BJ (cell line): ENCODE results near the gene F13B. TPM values are rescaled to one million over a fixed set of nuclear protein-coding genes. Genes with fewer than 3 reads are reported as not detected.

Experiments used
- CTCF ChIA-PET: fragments of 350-600 bp; formaldehyde crosslinking; extraction: SDS; loops from one replicate; lab custom pipeline; 2021; ENCODE audit warnings: antibody characterized with exemption, inconsistent platforms; lab: Yijun Ruan, JAX
- POLR2A ChIA-PET: fragments of 300-600 bp; sonication (Branson Sonifier 250); formaldehyde crosslinking; extraction: SDS; loops from one replicate; lab custom pipeline; 2021; ENCODE audit warnings: antibody characterized with exemption; lab: Charles Lee
- DNase-seq: peaks from one replicate; pipeline ENCODE4 v3.0.0-alpha.2; 2011; ENCODE audit warnings: low read depth
- H3K27me3 ChIP-seq: 2 replicates; pipeline ENCODE4 v1.6.0; 2011; ENCODE audit warnings: low read length; ENCODE audit not compliant: control insufficient read depth, insufficient read depth
- H3K36me3 ChIP-seq: 2 replicates; pipeline ENCODE4 v1.5.1; 2011; ENCODE audit warnings: low read length; ENCODE audit not compliant: control insufficient read depth, insufficient read depth
- H3K4me3 ChIP-seq: 2 replicates; pipeline ENCODE4 v1.5.1; 2011; ENCODE audit warnings: low read depth, mild to moderate bottlenecking, control low read depth, low read length
- polyA plus RNA-seq: library from polyadenylated mRNA; depleted of rRNA; stranded (reverse); fragments of >200 nt; gene quantifications from 2 replicates; pipeline ENCODE4 v1.2.3, GENCODE V29; 2011
- TF ChIP-seq, protein P1 (sequence below): IDR thresholded peaks from 2 replicates; pipeline ENCODE4 v1.5.1; 2011; ENCODE audit warnings: low read depth, mild to moderate bottlenecking, control low read depth, inconsistent platforms, low read length, moderate library complexity; ENCODE audit not compliant: insufficient read depth

Gene F13B
- polyA plus RNA-seq, 1 experiment: not detected

DNA sequence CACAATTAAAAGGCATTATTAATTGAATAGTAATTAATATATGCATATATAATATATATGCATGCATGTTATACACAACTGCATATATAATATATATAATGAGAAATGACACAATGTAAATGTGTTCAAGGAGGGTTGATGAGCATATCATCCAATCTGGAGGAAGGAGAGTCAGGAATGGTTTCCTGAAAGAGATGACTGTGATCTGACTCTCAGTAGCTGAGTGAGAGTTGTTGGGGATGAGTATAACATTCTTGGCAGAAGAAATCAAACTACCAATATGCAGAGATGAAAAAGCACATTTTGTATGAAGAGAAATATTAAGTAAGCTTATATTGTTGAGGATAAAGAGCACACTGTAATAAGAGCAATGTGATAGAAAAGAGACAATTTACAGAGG lies 37.3 kb downstream of the F13B start:
- no peak overlapping the region for H3K4me3 ChIP-seq
- no peaks in the 10 kb centered on the region for H3K36me3 ChIP-seq
- CTCF ChIA-PET: no interaction called here
- POLR2A ChIA-PET: no interaction called here
- no peak for DNase-seq
- H3K27me3 ChIP-seq: no peaks in the 10 kb centered on the region
- TF ChIP-seq, protein P1, sequence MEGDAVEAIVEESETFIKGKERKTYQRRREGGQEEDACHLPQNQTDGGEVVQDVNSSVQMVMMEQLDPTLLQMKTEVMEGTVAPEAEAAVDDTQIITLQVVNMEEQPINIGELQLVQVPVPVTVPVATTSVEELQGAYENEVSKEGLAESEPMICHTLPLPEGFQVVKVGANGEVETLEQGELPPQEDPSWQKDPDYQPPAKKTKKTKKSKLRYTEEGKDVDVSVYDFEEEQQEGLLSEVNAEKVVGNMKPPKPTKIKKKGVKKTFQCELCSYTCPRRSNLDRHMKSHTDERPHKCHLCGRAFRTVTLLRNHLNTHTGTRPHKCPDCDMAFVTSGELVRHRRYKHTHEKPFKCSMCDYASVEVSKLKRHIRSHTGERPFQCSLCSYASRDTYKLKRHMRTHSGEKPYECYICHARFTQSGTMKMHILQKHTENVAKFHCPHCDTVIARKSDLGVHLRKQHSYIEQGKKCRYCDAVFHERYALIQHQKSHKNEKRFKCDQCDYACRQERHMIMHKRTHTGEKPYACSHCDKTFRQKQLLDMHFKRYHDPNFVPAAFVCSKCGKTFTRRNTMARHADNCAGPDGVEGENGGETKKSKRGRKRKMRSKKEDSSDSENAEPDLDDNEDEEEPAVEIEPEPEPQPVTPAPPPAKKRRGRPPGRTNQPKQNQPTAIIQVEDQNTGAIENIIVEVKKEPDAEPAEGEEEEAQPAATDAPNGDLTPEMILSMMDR: no peak

DNA sequence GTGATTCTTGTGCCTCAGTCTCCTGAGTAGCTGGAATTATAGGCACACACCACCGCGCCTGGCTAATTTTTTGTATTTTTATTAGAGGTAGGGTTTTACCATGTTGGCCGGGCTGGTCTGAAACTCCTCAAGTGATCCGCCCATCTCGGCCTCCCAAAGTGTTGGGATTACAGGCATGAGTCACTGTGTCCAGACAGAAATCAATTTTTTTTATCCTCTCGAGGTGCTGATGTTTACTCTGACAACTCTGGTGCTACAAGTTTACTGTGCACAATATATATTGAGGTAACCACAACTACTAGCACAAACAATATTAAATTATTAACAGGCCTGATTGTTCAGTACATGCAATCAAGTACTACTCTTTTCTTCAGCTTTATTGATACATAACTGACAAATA lies 39.7 kb downstream of the F13B start:
- Histone ChIP-seq H3K4me3 (no peak overlapping the region), H3K36me3 (no peaks in the 10 kb centered on the region), H3K27me3 (no peaks in the 10 kb centered on the region)
- POLR2A ChIA-PET: no interaction called here
- CTCF ChIA-PET: no interaction called here
- TF ChIP-seq, protein P1: no peak
- no peak for DNase-seq

DNA sequence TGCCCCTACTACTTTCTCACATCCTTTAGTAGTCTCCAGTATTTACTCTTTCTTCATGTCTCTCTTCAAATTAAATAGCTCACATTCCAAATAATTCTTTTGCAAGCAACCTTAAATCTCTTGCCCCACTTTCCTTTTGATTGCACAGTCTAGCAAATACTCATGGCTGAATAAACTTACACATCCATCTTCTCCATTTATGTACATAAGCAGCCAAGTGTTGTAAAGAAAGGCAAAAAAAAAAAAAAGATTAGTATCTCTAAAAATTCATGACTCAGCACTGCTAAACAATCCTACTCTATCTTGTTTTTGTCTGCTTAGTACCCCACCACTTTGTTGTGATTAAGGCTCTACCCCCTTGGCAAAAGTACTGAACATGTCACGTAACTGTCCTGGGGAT lies 42.6 kb downstream of the F13B start:
- POLR2A ChIA-PET: no interaction called here
- H3K27me3 ChIP-seq: no peaks in the 10 kb centered on the region
- DNase-seq: no peak
- no peak overlapping the region for H3K4me3 ChIP-seq
- CTCF ChIA-PET: no interaction called here
- H3K36me3 ChIP-seq: no peaks in the 10 kb centered on the region
- TF ChIP-seq, protein P1: no peak

DNA sequence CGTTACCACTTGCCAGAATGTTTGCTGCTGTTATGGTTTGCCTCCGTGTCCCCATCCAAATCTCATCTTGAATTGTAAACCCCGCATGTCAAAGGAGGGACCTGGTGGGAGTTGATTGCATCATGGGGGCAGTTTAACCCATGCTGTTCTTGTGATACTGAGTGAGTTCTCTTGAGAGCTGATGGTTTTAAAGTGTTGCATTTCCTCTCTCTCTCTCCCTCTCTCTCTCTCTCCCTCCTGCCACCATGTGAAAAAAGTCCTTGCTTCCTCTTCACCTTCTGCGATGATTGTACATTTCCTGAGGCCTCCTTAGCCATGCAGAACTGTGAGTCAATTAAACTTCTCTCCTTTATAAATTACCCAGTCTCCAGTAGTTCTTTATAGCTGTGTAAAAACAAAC lies 45.3 kb downstream of the F13B start:
- H3K27me3 ChIP-seq: no peaks in the 10 kb centered on the region
- POLR2A ChIA-PET: no interaction called here
- no peak for DNase-seq
- TF ChIP-seq, protein P1: no peak
- H3K36me3 ChIP-seq: no peaks in the 10 kb centered on the region
- no peak overlapping the region for H3K4me3 ChIP-seq
- CTCF ChIA-PET: no interaction called here

DNA sequence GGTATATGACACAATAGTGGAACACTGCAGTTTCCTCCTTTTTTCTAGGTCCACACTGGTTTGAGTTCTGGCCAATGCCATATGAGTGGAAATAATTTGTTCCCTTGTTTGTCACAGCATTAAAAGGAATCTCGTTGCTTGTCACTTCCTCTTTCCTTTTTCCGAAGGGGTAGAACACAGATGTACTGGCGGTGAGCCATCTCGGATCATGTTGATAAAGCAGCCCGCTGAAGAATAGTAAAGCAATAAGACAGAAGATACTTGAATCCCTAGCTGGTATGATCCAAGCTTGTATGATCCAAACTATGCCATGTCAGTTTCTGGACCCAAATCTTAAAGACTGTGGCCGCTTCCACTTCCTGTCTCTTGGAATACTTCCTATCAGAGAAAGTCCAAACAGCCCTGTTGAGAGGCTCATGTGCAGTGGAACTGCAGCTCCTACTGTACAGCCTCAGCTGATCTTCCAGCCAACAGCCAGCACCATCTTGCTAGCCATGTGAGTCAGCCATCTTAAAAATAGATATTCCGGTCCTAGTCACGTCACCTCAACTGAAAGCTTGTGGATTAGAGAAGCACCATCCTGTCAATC lies 49.4 kb downstream of the F13B start:
- POLR2A ChIA-PET: no interaction called here

More for the DNA sequence above, 49.4 kb downstream of the F13B start:
- no peaks in the 10 kb centered on the region for H3K27me3 ChIP-seq
- no peak for DNase-seq
- H3K36me3 ChIP-seq: no peaks in the 10 kb centered on the region
- no peak overlapping the region for H3K4me3 ChIP-seq
- TF ChIP-seq, protein P1: no peak
- CTCF ChIA-PET: no interaction called here
